GM12878 (cell line): Measurements from ENCODE around the gene ADGRV1. TPM values are rescaled to one million over a fixed set of nuclear protein-coding genes. Genes with fewer than 3 reads are reported as not detected.
"Not testable (repeated sequence)": the region's sequence is repeated elsewhere in the genome, so short reads cannot be mapped to it uniquely, and the experiment has no call there.

Experiments used
- ATAC-seq: fragments of 200-7000 bp; cut with Tn5 transposase; 3 replicates; pipeline ENCODE4 v1.9.1; 2020; ENCODE audit warnings: mild to moderate bottlenecking, moderate library complexity
- BruUV-seq: library from RNA; stranded (reverse); fragments of 400-500 nt; replicated peaks from 2 replicates; lab custom pipeline; 2021; lab: Mats Ljungman, UMichigan
- CTCF ChIA-PET: fragments of 300-600 bp; sonication (Branson Sonifier 250); formaldehyde crosslinking; extraction: SDS; loops from one replicate; lab custom pipeline; 2021; ENCODE audit warnings: inconsistent platforms; lab: Yijun Ruan, JAX
- POLR2A ChIA-PET: fragments of 350-600 bp; formaldehyde crosslinking; extraction: SDS; loops from one replicate; lab custom pipeline; 2021; ENCODE audit warnings: inconsistent platforms; lab: Charles Lee
- RAD21 ChIA-PET: fragments of 300-600 bp; sonication (Branson Sonifier 250); formaldehyde crosslinking; loops from one replicate; lab custom pipeline; 2023; ENCODE audit warnings: antibody characterized with exemption; ENCODE audit not compliant: unreplicated experiment; lab: Charles Lee
- SMC1A ChIA-PET: fragments of 300-600 bp; sonication (Branson Sonifier 250); formaldehyde crosslinking; loops from one replicate; lab custom pipeline; 2023; ENCODE audit not compliant: unreplicated experiment, uncharacterized antibody; lab: Charles Lee
- DNase-seq: peaks from one replicate; pipeline ENCODE4 v3.0.0-alpha.2; 2011; ENCODE audit warnings: low read depth, low spot score
- FAIRE-seq: peaks from 3 replicates; lab custom pipeline; 2011; peaks lifted over from hg19 to GRCh38; lab: Jason Lieb, UNC
- H2AFZ ChIP-seq: 2 replicates; pipeline ENCODE4 v1.6.0; 2011; ENCODE audit warnings: low read depth, low read length, control low read depth; ENCODE audit not compliant: control insufficient read depth
- H3K27ac ChIP-seq: 2 replicates; pipeline ENCODE4 v1.5.1; 2011; ENCODE audit warnings: control low read depth; ENCODE audit not compliant: control insufficient read depth, insufficient read depth
- H3K27me3 ChIP-seq, 2 experiments: replicated peaks in 1 of 2; 2 replicates each; pipeline versions ENCODE4 v1.6.0 to v1.6.1; 2011; ENCODE audit warnings: low read length in 1 of 2; ENCODE audit not compliant: control insufficient read depth in 2 of 2, insufficient read depth in 2 of 2
- H3K36me3 ChIP-seq, 2 experiments: 2 replicates each; pipeline ENCODE4 v1.5.1; 2011; ENCODE audit warnings: low read length in 1 of 2; ENCODE audit not compliant: control insufficient read depth in 2 of 2, insufficient read depth in 2 of 2
- H3K4me1 ChIP-seq: 2 replicates; pipeline ENCODE4 v1.6.1; 2011; ENCODE audit warnings: mild to moderate bottlenecking, low read length, moderate library complexity, mixed read lengths; ENCODE audit not compliant: control insufficient read depth, insufficient read depth
- H3K4me2 ChIP-seq: 2 replicates; pipeline ENCODE4 v1.6.0; 2011; ENCODE audit warnings: control low read depth; ENCODE audit not compliant: control insufficient read depth, insufficient read depth
- H3K4me3 ChIP-seq: fragments of 200-600 bp; sonication (generic); 2 replicates; pipeline ENCODE4 v1.5.1; 2016
- H3K79me2 ChIP-seq: 2 replicates; pipeline ENCODE4 v1.6.0; 2011; ENCODE audit warnings: low read length; ENCODE audit not compliant: control insufficient read depth, insufficient read depth
- H3K9ac ChIP-seq: 2 replicates; pipeline ENCODE4 v1.8.0; 2011; ENCODE audit warnings: low read length, control low read depth, mixed read lengths; ENCODE audit not compliant: control insufficient read depth, insufficient read depth
- H3K9me3 ChIP-seq: replicated peaks from 3 replicates; pipeline ENCODE4 v1.5.1; 2011; ENCODE audit warnings: mild to moderate bottlenecking, low read length; ENCODE audit not compliant: control insufficient read depth, insufficient read depth
- H4K20me1 ChIP-seq: 2 replicates; pipeline ENCODE4 v1.6.0; 2011; ENCODE audit not compliant: control insufficient read depth, insufficient read depth
- JUND ChIP-seq: IDR thresholded peaks from 2 replicates; pipeline ENCODE4 v1.6.1; 2012; ENCODE audit warnings: low read depth, mild to moderate bottlenecking, low read length, improper control_type of control experiment, moderate library complexity
- MTA2 ChIP-seq: fragments of 450-650 bp; IDR thresholded peaks from 2 replicates; pipeline ENCODE4 v1.6.1; 2016; ENCODE audit warnings: low read depth, mild to moderate bottlenecking, moderate library complexity
- NBN ChIP-seq: fragments of 450-650 bp; IDR thresholded peaks from 2 replicates; pipeline ENCODE4 v1.6.1; 2016
- RAD21 ChIP-seq: IDR thresholded peaks from 2 replicates; pipeline ENCODE4 v1.6.1; 2011; ENCODE audit warnings: mild to moderate bottlenecking, low read depth, low read length, moderate library complexity; ENCODE audit not compliant: insufficient read depth
- RB1 ChIP-seq: fragments of 450-650 bp; formaldehyde crosslinking; IDR thresholded peaks from 2 replicates; pipeline ENCODE4 v1.6.1; 2017; ENCODE audit warnings: mild to moderate bottlenecking, borderline replicate concordance
- WGBS: methylation state at CpG from one replicate; pipeline ENCODE4 v1.1.6; 2016; ENCODE audit warnings: low lambda C conversion rate; ENCODE audit not compliant: insufficient replicate concordance, insufficient coverage; ENCODE audit errors: missing lambda C conversion rate; 5-methylcytosine and 5-hydroxymethylcytosine counted together
- in situ Hi-C: fragments of 300-500 bp; cut with MboI; formaldehyde crosslinking; loops from 9 replicates; pipeline ENCODE4 v1.14.3; 2018; ENCODE audit warnings: mixed read lengths
- intact Hi-C: fragments of 100-400 bp; cut with micrococcal nuclease; formaldehyde crosslinking; loops from one replicate; pipeline ENCODE4 v1.14.2; 2022; ENCODE audit not compliant: unreplicated experiment
- polyA plus RNA-seq, 11 experiments: library from polyadenylated mRNA; depleted of rRNA in 4 of 11; unstranded in 6 of 11; stranded (reverse) in 5 of 11; fragments of >200 nt; fragmentation: Nextera tagmentation in 4 of 11; fragmentation: Illumina TruSeq in 1 of 11; extraction: Ambion mirVana in 4 of 11; extraction: Trizol in 1 of 11; gene quantifications; 1 replicate in 1 of 11; 2 replicates in 10 of 11; pipeline versions ENCODE4 v1.2.1 to v1.2.3, GENCODE V29; 2011 to 2016; ENCODE audit warnings: inconsistent platforms in 2 of 11, missing spikeins in 2 of 11, low read depth in 1 of 11
- total RNA-seq, 4 experiments: library from RNA; depleted of rRNA in 3 of 4; stranded (reverse); fragments of >200 nt in 3 of 4; fragmentation: Illumina TruSeq in 1 of 4; extraction: Trizol in 1 of 4; gene quantifications; 2 replicates each; pipeline versions ENCODE4 v1.2.1 to v1.2.3, GENCODE V29; 2013 to 2021
- TF ChIP-seq, protein P1 (sequence below): fragments of 450-650 bp; formaldehyde crosslinking; IDR thresholded peaks from 2 replicates; pipeline ENCODE4 v1.4.0; 2022; ENCODE audit warnings: mild to moderate bottlenecking, moderate library complexity
- TF ChIP-seq, protein P2 (sequence below): fragments of 450-650 bp; IDR thresholded peaks from 2 replicates; pipeline ENCODE4 v1.6.1; 2017; ENCODE audit warnings: borderline replicate concordance

ADGRV1 gene
- total and polyA plus RNA-seq, 10 of the 15 experiments (the other 5 are each of a cell fraction or from before 2014, with no cell fraction given): 0.04 to 8.1 (median 0.16) TPM; not detected in 1

DNA sequence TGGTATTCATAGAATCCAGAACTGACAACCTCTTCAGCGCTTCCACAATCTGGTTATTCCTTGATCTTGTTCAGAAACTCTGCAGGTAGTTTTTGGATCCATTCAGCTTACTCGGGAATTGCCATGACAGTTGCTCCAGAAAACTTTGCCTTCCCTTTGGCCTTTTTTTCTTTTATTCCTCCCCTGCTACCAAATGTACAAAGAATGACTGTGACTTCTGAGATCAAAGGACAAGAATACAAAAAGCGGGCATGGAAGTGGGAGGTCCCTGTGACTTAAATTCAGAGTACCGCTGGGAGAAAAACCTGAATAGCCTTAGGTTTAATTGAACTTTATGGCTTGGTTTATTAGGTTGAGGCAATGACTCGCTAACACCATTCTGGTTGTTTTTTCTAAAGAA lies 59.5 kb downstream of the ADGRV1 start (continued):
- TF ChIP-seq, protein P1, sequence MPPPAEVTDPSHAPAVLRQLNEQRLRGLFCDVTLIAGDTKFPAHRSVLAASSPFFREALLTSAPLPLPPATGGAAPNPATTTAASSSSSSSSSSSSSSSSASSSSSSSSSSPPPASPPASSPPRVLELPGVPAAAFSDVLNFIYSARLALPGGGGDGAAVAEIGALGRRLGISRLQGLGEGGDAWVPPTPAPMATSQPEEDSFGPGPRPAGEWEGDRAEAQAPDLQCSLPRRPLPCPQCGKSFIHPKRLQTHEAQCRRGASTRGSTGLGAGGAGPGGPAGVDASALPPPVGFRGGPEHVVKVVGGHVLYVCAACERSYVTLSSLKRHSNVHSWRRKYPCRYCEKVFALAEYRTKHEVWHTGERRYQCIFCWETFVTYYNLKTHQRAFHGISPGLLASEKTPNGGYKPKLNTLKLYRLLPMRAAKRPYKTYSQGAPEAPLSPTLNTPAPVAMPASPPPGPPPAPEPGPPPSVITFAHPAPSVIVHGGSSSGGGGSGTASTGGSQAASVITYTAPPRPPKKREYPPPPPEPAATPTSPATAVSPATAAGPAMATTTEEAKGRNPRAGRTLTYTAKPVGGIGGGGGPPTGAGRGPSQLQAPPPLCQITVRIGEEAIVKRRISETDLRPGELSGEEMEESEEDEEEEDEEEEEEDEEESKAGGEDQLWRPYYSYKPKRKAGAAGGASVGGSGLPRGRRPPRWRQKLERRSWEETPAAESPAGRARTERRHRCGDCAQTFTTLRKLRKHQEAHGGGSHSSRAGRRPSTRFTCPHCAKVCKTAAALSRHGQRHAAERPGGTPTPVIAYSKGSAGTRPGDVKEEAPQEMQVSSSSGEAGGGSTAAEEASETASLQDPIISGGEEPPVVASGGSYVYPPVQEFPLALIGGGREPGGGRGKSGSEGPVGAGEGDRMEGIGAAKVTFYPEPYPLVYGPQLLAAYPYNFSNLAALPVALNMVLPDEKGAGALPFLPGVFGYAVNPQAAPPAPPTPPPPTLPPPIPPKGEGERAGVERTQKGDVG (CRISPR knock-in tag): no peak
- TF ChIP-seq RAD21 (no peak), NBN (no peak), RB1 (no peak), JUND (no peak), MTA2 (no peak)
- TF ChIP-seq, protein P2, sequence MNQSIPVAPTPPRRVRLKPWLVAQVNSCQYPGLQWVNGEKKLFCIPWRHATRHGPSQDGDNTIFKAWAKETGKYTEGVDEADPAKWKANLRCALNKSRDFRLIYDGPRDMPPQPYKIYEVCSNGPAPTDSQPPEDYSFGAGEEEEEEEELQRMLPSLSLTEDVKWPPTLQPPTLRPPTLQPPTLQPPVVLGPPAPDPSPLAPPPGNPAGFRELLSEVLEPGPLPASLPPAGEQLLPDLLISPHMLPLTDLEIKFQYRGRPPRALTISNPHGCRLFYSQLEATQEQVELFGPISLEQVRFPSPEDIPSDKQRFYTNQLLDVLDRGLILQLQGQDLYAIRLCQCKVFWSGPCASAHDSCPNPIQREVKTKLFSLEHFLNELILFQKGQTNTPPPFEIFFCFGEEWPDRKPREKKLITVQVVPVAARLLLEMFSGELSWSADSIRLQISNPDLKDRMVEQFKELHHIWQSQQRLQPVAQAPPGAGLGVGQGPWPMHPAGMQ: no peak

DNA sequence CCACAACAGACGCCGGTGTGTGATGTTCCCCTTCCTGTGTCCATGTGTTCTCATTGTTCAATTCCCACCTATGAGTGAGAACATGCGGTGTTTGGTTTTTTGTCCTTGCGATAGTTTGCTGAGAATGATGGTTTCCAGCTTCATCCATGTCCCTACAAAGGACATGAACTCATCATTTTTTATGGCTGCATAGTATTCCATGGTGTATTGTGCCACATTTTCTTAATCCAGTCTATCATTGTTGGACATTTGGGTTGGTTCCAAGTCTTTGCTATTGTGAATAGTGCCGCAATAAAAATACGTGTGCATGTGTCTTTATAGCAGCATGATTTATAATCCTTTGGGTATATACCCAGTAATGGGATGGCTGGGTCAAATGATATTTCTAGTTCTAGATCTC lies 61.2 kb downstream of the ADGRV1 start:
- ATAC-seq, DNase-seq, BruUV-seq, H3K36me3 ChIP-seq, POLR2A ChIA-PET, H3K4me2 ChIP-seq, H3K4me3 ChIP-seq, in situ Hi-C loops, SMC1A ChIA-PET, intact Hi-C loops, H3K4me1 ChIP-seq, H4K20me1 ChIP-seq, H2AFZ ChIP-seq, H3K27ac ChIP-seq, H3K79me2 ChIP-seq, H3K9me3 ChIP-seq, CTCF ChIA-PET, H3K27me3 ChIP-seq, FAIRE-seq, RAD21 ChIA-PET, H3K9ac ChIP-seq: not testable (repeated sequence)
- 89% methylated on average over 4 of the region's 6 CpGs for WGBS
